ELR (cell line): ENCODE results near the gene HOXA11.

Experiments used
- DNase-seq: peaks from one replicate; pipeline ENCODE4 v3.0.0-alpha.2; 2015; ENCODE audit warnings: low read depth

Gene HOXA11

GRCh38 chr7:27205325-27206280 lies 20.6 kb upstream of the HOXA11 start:
- no peak for DNase-seq

GRCh38 chr7:27204851-27205322 lies 19.9 kb upstream of the HOXA11 start:
- DNase-seq, result peak; percentile 44

- DNase-seq, result no peak
Measured at GRCh38 chr7:27203964-27204594, 19.0 kb upstream of the HOXA11 start.

GRCh38 chr7:27203365-27203953 lies 18.4 kb upstream of the HOXA11 start:
- no peak for DNase-seq

- no peak for DNase-seq
Measured at GRCh38 chr7:27202862-27203134, 17.8 kb upstream of the HOXA11 start.

GRCh38 chr7:27202018-27202861 lies 17.2 kb upstream of the HOXA11 start:
- no peak for DNase-seq

- DNase-seq, result no peak
Measured at GRCh38 chr7:27201580-27202017, 16.6 kb upstream of the HOXA11 start.

GRCh38 chr7:27200761-27201579 lies 15.9 kb upstream of the HOXA11 start:
- peak; percentile 37 for DNase-seq

GRCh38 chr7:27199849-27200760 lies 15.1 kb upstream of the HOXA11 start, which contains the start of gene HOXA13:
Gene HOXA13 (minus strand): TSS chr7:27200091. CDS start chr7:27200077, 14 bp downstream.
- peak; percentile 89 for DNase-seq

GRCh38 chr7:27198871-27199801 lies 14.1 kb upstream of the HOXA11 start:
- DNase-seq, result peak; percentile 70

- DNase-seq, result peak; percentile 61
Measured at GRCh38 chr7:27198138-27198841, 13.3 kb upstream of the HOXA11 start.

GRCh38 chr7:27197137-27198042 lies 12.4 kb upstream of the HOXA11 start:
- DNase-seq, result peak; percentile 41

- peak; percentile 88 for DNase-seq
Measured at GRCh38 chr7:27196287-27196767, 11.3 kb upstream of the HOXA11 start.

- peak; percentile 69 for DNase-seq
Measured at GRCh38 chr7:27194686-27195379, 9.8 kb upstream of the HOXA11 start.

GRCh38 chr7:27194002-27194352 lies 8.9 kb upstream of the HOXA11 start:
- no peak for DNase-seq

- peak; percentile 80 for DNase-seq
Measured at GRCh38 chr7:27193335-27194001, 8.4 kb upstream of the HOXA11 start.
